ENCODE results near the gene SMARCB1.

- TF ChIP-seq CTCF (conservative IDR thresholded peaks at IDR 0.05 in 1 of 2, IDR thresholded peaks at IDR 0.05 in 1 of 2; ENCODE audit: low read depth in 1 of 2, low read length in 2 of 2) (no peak), EZH2 (IDR thresholded peaks at IDR 0.05; ENCODE audit: low read length, missing control alignments) (no peak)
Measured at GRCh38 chr22:23883658-23884057, 96.9 kb downstream of the SMARCB1 start.

Measured in fibroblast of lung (primary cell).